ENCODE results near the gene HECW1. TPM values are rescaled to one million over a fixed set of nuclear protein-coding genes. Genes with fewer than 3 reads are reported as not detected.
"Not testable (repeated sequence)": the region's sequence is repeated elsewhere in the genome, so short reads cannot be mapped to it uniquely, and the experiment has no call there.

The HECW1 gene
- 25.9 and 33.8 TPM in 2 replicates for total RNA-seq (2014; rRNA removed; shearing (Covaris generic))

DNA sequence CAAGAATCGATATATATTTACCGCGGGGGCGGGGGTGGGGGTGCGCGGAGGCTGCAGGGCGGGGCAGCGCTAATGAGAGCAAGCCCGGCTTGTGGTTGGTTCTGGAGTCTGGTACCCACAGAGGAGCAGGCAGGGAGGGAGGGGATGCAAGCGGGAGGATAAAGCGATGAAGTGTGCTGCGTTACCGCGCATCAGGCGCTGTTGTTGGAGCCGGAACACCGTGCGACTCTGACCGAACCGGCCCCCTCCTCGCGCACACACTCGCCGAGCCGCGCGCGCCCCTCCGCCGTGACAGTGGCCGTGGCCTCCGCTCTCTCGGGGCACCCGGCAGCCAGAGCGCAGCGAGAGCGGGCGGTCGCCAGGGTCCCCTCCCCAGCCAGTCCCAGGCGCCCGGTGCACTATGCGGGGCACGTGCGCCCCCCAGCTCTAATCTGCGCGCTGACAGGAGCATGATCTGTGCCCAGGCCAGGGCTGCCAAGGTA, at the start of gene HECW1:
TSS of gene HECW1 (plus strand) at position 189 of the 482 bp plus-strand sequence. CDS start 131,259 bp downstream, outside the sequence.
- no peak for DNase-seq (ENCODE audit: low spot score)

DNA sequence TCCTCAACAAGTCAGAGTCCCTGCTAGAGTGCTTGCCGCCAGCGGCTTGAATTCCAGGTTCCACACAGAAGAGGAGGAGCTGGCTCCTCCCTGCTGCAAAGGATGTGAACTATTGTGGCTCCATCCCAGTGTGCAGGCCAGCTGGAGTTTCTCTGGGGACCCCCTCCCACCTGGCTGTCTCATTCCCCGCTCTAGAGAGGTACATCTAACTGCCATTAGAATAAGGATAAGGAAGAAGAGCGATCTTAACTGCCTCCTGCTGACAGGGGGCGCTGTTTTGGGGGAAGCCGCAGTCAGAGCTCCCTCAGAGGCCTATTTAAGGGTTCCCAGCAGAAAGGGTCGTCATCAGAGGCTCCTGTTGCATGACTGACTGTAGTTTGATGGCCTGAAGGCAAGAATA, 40.8 kb upstream of the HECW1 start:
- peak; percentile 54 for DNase-seq (ENCODE audit: low spot score)

DNA sequence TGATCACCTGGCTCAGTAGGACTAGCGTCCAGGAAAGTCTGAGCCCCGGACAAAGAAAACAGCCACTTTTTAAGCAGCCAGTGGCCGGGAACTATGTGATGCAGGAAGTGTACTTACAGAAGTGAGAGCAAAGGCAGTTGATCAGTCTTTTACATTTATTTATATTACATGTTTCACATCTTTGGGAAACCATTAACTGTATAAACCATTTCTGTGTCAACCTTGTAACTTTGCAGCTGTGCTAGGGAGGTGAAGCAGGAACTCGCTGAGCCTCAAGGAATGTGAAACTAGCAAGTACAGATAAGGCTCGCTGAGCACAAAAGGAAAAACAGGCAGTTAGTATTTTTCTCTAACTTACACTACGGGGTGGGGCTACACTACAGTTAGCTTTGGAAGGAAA, 39.9 kb upstream of the HECW1 start:
- no peak for DNase-seq (ENCODE audit: low spot score)

- DNase-seq (ENCODE audit: low spot score) = not testable (repeated sequence)
Observed at GRCh38 chr7:43073811-43074210, 38.6 kb upstream of the HECW1 start.

DNA sequence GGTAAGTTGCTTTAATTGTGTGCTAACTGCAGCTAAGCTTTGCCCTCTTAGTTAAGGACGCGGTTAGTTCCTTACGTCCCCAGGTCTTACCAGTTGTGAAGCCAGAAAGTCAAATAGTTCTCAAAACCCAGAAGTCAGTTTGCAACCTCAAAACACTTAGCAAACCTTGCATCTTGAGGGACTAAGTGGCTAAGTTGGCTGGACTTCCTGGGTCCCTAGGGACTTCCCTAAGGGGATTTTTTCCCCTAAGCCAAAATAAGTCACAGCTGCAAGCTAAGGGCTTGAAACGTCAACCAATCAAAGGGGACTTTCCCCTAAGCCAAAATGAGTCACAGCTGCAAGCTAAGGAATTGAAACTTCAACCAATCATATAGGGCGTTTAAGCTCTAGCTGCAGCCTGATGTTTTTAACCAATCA, 36.2 kb upstream of the HECW1 start:
- DNase-seq (ENCODE audit: low spot score) = no peak

GRCh38 chr7:43076606-43077005, 35.8 kb upstream of the HECW1 start:
- no peak for DNase-seq (ENCODE audit: low spot score)

DNA sequence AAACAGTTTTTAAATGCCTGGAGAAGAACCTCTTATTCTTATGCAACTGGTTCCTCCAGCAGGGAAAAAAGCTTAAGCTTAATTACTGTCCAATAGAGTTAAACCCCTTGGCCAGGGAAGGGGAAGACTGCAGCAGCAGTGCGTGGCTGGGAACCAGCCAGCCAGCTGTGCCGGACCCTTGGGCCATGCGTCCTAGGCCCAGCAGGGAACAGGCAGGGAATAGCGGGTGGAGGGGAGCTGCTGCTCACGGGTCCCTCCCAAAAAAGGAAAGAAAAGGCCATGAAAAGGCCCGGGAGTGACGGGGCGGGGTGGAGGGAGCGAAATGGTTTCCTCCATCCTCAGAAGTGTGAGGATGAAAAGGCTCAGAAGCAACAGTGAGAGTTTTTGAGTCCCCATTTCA, 35.2 kb upstream of the HECW1 start:
- DNase-seq (ENCODE audit: low spot score) = no peak

- DNase-seq (ENCODE audit: low spot score) = peak; percentile 80
Observed at GRCh38 chr7:43077732-43078391, 34.6 kb upstream of the HECW1 start.

DNA sequence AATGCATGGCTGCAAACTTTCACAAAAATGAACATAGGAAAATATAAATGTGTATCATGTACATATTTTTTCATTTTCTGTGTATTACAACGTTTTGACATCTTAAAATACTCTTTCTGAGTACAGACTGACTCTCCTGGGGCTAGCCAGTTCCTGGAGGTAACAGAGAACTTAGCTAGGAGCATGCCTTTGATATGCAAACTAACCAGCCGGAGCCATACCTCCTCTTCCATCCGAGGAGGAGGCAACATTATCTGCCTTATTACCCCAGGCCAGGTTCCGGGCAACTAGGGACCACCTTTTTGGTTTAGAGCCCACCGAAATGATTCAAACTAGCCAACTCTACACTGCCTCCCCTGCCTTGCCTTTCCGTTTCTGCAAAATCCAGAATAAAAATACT, 33.7 kb upstream of the HECW1 start:
- DNase-seq (ENCODE audit: low spot score) = no peak

- DNase-seq (ENCODE audit: low spot score) = no peak
Observed at GRCh38 chr7:43081603-43082002, 30.8 kb upstream of the HECW1 start.

GRCh38 chr7:43083106-43083505, 29.3 kb upstream of the HECW1 start:
- no peak for DNase-seq (ENCODE audit: low spot score)

DNA sequence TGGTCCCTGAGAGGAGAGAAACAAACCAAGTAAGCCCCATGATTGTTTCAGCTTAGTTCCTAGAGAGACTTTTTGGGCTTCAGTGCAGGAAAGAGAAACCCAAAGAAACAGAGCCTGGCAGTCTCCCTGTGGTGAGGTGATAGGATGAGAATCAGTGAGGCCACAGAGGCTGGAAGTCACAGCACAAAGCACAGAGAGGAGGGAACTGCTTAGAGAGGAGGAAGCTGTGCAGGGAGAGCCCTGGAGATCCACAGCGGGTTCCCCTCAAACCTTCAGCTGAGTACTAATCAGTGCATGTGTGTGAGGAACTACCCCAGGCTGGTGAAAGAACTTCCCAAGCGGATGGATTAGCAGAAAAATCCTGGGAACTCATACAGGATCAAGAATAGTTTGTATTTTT, 27.4 kb upstream of the HECW1 start:
- no peak for DNase-seq (ENCODE audit: low spot score)

- DNase-seq (ENCODE audit: low spot score) = no peak
Observed at GRCh38 chr7:43085992-43086391, 26.5 kb upstream of the HECW1 start.

DNA sequence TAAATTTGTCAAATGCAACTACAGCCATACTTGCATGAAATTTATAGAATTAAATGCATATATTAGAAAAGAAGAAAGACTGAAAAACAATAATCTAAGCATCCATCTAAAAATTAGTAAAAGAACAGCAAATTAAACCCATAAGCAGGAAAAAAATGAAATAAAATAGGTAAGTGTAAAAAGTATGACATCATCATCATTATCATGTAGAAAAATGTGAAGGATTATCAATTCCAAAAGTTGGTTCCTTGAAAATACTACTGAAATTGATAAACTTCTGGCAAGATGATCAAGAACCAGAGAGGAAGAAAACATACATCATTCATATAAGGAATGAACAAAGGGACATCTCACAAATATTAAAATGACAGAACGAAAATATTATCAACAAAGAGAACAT, 19.6 kb upstream of the HECW1 start:
- DNase-seq (ENCODE audit: low spot score) = no peak

DNA sequence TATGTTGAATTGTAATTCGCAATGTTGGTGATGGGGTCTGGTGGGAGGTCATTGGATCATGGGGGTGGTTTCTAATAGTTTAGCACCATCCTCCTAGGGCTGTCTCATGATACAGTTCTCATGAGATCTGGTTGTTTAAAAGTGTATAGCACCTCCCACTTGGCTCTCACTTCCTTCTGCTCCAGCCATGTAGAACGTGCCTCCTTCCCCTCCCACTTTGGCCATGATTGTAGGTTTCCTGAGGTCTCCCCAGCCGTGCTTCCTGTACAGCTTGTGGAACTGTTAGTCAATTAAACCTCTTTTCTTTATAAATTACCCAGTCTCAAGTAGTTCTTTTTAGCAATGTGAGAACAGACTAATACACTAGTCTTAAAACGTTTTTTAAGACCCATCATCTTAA, 15.6 kb upstream of the HECW1 start:
- no peak for DNase-seq (ENCODE audit: low spot score)

DNA sequence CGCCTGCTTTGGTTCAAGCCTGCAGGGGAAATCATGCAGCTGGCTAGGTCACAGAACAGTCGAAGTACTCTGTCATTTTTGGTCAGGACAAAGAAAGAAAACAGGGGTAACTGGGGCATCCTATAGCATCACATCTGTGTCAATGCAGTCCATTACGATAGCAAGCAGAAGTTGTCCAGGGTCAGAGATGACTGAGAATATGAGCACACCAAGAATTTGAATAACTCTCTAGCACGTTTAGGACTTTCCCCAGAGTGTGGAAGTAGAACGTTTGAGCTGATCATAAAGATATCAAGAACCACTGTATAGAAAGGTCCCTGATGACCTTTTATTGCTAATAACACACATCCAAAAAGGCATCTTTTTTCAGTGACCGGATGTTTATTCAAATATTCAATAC, 12.7 kb upstream of the HECW1 start:
- DNase-seq (ENCODE audit: low spot score) = no peak

- no peak for DNase-seq (ENCODE audit: low spot score)
Observed at GRCh38 chr7:43104874-43105520, 7.5 kb upstream of the HECW1 start.

DNA sequence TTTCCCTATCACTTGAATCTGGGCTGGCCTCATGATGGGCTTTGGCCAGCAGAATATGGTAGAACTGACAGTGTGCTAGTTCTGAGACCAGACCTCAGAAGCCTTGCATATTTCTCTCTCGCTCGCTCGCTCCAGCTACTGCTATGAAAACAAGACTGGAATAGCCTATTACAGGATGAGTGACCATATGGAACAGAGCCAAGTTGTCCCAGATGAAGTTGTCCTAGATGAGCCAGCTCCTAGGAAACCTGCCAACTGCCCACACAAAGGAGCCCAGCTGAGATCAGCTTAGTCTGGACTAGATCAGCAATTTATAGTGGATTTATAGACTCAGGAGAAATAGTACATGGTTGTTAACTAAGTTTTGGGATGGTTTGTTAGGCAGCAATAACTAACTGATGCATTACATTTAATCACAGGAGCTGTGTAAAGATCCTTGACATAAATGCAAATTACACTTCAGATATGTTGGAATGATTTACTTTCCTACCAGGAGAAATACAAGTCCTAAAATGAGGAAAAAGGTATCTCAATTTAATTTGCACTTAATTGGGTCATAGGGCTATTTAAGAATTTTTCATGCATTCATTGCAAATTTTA, 6.8 kb upstream of the HECW1 start:
- no peak for DNase-seq (ENCODE audit: low spot score)

DNA sequence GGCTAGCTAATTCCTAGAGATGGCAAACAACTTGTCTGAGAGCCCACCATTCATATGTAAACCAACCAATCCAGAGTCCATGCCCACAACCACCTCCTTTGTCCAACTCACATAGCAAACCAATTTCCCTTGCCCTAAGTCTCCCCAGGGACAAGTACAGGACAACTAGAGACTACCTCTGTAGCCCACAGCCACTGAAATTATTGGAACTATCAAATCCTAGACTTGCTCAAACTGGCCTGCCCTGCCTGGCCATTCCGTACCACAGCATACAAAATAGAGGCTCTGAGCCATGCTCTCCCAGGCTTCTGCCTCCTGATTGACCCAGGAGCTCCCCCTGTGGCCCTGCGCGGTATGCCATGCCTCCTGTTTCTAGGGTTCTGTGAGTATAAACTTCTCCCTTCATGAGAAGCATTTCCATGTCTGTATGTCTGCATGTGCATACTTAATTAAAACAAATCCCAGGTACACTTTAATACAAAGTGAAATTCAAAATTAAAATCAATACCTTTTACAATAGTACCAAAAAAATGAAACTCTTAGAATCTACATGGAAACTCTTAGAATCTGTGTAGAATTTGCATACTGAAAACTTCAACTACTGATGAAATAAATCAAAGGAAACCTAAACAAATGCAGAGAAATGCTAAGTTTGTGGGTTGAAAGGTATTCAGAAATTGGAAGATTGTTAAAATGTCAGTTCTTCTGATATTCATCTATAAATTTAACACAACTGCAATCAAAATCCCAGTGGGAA, 4.0 kb upstream of the HECW1 start:
- peak; percentile 76 for DNase-seq (ENCODE audit: low spot score)

- no peak for DNase-seq (ENCODE audit: low spot score)
Observed at GRCh38 chr7:43110791-43111535, 1.5 kb upstream of the HECW1 start.

DNA sequence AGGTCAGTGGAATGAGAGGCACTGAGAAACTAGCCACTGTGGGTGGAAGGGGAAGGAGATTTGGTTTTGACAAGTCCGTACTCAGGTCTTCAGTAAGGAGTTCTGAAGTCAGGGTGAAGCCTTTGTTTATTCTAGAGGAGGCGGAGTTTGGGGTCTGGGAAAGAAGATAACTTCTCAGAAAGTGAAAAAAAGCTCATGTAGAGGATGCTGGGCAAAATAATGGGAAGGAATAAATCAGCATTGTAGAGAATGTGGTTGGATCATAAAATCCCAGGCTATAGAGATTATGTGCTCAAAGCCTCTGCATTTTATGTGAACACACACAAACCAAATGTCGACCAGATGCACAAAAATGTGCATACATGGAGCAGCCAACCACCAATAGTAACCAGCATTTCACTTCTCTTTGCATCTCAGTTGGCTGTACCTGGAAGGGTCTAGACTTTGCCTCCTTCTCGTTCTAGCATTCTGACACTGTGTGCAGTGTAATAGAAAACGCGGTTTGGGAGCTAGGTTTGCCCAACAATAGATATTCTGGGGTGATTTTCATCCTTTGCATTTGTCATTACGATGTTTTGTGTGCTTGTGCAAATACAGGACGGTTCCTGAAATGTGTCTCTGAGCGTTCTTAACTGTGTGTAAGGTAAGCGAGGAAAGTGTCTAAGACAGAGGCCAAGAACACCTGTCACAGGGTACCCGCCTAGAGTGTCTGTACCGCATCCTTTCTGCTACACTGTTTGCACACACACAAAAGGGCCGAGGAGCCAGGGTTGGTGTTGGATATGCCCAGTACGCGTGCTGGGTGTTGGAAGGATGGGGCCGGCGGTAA, 603 bp upstream of the HECW1 start:
- no peak for DNase-seq (ENCODE audit: low spot score)

Measured in H4 (cell line).